Measurements from ENCODE around the gene POU6F2. TPM values are rescaled to one million over a fixed set of nuclear protein-coding genes. Genes with fewer than 3 reads are reported as not detected.
"Not testable (repeated sequence)": the region's sequence is repeated elsewhere in the genome, so short reads cannot be mapped to it uniquely, and the experiment has no call there.

Gene POU6F2
- total RNA-seq, 4 donors from 2014 or later, result not detected

DNA sequence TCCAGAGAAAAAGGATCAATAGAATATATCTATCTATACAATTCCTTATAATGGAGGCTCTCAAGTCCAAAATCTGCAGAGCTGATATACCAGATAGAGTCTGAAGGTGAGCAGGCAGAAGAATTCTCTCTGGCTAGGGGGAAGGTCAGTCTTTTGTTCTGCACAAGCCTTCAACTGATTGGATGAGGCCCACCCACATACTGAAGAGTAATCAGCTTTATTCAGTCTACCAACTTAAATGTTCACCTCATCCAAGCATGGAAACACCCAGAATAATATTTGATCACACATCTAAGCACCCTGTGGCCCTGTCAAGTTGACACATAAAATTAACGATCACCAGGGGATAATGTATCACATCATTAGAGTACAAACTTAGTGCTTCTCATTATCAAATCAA lies 394.7 kb downstream of the POU6F2 start:
- in situ Hi-C loops (cut with MboI; ENCODE audit: low sequenced_read_pairs in 4 of 4) (no loop called here), intact Hi-C loops (cut with DNase I; ENCODE audit: low total_unique reads) (no loop called here)
- no peaks in the 10 kb centered on the region for H3K36me3 ChIP-seq
- no peaks in the 10 kb centered on the region for H3K9me3 ChIP-seq
- no peak overlapping the region for H3K27ac ChIP-seq
- TF ChIP-seq POLR2A (IDR thresholded peaks at IDR 0.05), result no peak
- TF ChIP-seq, protein P1, sequence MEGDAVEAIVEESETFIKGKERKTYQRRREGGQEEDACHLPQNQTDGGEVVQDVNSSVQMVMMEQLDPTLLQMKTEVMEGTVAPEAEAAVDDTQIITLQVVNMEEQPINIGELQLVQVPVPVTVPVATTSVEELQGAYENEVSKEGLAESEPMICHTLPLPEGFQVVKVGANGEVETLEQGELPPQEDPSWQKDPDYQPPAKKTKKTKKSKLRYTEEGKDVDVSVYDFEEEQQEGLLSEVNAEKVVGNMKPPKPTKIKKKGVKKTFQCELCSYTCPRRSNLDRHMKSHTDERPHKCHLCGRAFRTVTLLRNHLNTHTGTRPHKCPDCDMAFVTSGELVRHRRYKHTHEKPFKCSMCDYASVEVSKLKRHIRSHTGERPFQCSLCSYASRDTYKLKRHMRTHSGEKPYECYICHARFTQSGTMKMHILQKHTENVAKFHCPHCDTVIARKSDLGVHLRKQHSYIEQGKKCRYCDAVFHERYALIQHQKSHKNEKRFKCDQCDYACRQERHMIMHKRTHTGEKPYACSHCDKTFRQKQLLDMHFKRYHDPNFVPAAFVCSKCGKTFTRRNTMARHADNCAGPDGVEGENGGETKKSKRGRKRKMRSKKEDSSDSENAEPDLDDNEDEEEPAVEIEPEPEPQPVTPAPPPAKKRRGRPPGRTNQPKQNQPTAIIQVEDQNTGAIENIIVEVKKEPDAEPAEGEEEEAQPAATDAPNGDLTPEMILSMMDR (IDR thresholded peaks at IDR 0.05 in 4 of 5, conservative IDR thresholded peaks at IDR 0.05 in 1 of 5), result no peak
- H3K4me1 ChIP-seq, result no peaks in the 10 kb centered on the region
- no peak overlapping the region for H3K4me3 ChIP-seq
- DNase-seq (no peak), ATAC-seq (no peak)
- no peaks in the 10 kb centered on the region for H3K27me3 ChIP-seq

DNA sequence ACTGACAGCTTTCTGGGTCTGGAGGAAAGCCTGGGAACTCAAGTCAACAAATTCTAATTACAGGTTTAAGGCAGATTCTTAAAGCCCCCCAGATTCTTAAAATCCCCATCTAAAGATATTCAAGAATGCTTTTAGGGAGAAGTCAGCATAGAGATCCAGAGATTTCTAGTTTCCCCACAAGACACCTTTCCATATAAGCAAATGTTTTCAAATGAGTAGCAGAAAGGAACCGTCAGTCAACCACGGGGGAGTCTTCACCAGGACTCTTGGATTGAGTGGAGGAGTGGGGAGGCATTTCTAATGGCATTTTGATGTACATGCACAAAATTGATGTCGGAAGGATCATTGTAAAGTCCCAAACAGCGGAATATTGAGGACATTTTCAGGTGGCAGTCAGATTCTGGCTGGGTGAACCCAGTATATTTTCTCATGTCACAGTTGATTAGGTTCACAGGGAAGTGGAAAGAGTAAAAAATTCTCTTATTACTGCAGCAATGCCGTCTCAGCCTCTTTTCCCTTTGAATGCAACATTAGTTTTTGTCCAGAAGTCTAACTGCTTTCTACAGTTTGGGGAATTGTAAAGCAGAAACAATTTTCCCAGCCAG lies 396.8 kb downstream of the POU6F2 start:
- H3K4me3 ChIP-seq, result no peak overlapping the region
- no peak for ATAC-seq
- DNase-seq, result no peak
- TF ChIP-seq POLR2A (IDR thresholded peaks at IDR 0.05), result no peak
- TF ChIP-seq, protein P1 (IDR thresholded peaks at IDR 0.05 in 4 of 5, conservative IDR thresholded peaks at IDR 0.05 in 1 of 5), result no peak
- intact Hi-C loops (cut with DNase I; ENCODE audit: low total_unique reads), result no loop called here
- in situ Hi-C loops (cut with MboI; ENCODE audit: low sequenced_read_pairs in 4 of 4), result no loop called here
- H3K4me1 ChIP-seq, result no peaks in the 10 kb centered on the region
- H3K36me3 ChIP-seq, result no peaks in the 10 kb centered on the region
- no peaks in the 10 kb centered on the region for H3K9me3 ChIP-seq
- no peaks in the 10 kb centered on the region for H3K27me3 ChIP-seq
- no peak overlapping the region for H3K27ac ChIP-seq

GRCh38 chr7:39375047-39375873 lies 397.6 kb downstream of the POU6F2 start:
- Histone ChIP-seq H3K4me1 (no peaks in the 10 kb centered on the region), H3K9me3 (no peaks in the 10 kb centered on the region), H3K27ac (no peak overlapping the region), H3K4me3 (no peak overlapping the region), H3K36me3 (no peaks in the 10 kb centered on the region), H3K27me3 (no peaks in the 10 kb centered on the region)
- TF ChIP-seq POLR2A (IDR thresholded peaks at IDR 0.05), result no peak
- TF ChIP-seq, protein P1 (IDR thresholded peaks at IDR 0.05 in 4 of 5, conservative IDR thresholded peaks at IDR 0.05 in 1 of 5), result no peak
- intact Hi-C loops (cut with DNase I; ENCODE audit: low total_unique reads), result no loop called here
- in situ Hi-C loops (cut with MboI; ENCODE audit: low sequenced_read_pairs in 4 of 4), result no loop called here
- DNase-seq (no peak), ATAC-seq (no peak)

DNA sequence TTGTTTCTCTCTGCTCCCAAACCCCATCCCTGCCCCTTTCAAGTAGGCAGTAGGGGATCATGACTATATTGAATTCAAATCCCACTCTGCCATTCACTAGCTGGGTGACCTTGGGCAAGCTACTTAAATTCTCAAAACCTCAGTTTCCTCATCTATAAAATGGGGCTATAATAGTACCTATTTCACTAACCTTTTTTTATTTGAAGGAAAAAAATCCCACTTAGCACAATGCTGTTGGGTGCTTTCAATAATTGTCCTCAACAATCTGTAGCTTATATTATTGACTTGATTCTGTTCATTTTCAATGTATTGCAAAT lies 398.1 kb downstream of the POU6F2 start:
- in situ Hi-C loops (cut with MboI; ENCODE audit: low sequenced_read_pairs in 4 of 4) (no loop called here), intact Hi-C loops (cut with DNase I; ENCODE audit: low total_unique reads) (no loop called here)
- TF ChIP-seq, protein P1 (IDR thresholded peaks at IDR 0.05 in 4 of 5, conservative IDR thresholded peaks at IDR 0.05 in 1 of 5), result no peak
- TF ChIP-seq POLR2A (IDR thresholded peaks at IDR 0.05), result no peak
- DNase-seq (no peak), ATAC-seq (no peak)
- Histone ChIP-seq H3K27me3 (no peaks in the 10 kb centered on the region), H3K27ac (no peak overlapping the region), H3K9me3 (no peaks in the 10 kb centered on the region), H3K36me3 (no peaks in the 10 kb centered on the region), H3K4me1 (no peaks in the 10 kb centered on the region), H3K4me3 (no peak overlapping the region)

GRCh38 chr7:39376881-39377280 lies 399.2 kb downstream of the POU6F2 start:
- ATAC-seq; H3K36me3 ChIP-seq; intact Hi-C loops (cut with DNase I; ENCODE audit: low total_unique reads); H3K27me3 ChIP-seq; in situ Hi-C loops (cut with MboI; ENCODE audit: low sequenced_read_pairs in 4 of 4); H3K27ac ChIP-seq; H3K4me3 ChIP-seq; H3K4me1 ChIP-seq; H3K9me3 ChIP-seq; DNase-seq: not testable (repeated sequence)
